GM12891 (cell line): ENCODE results near the gene GPS1.

Experiments
- DNase-seq: peaks from one replicate; pipeline ENCODE4 v3.0.0; 2011; ENCODE audit warnings: low spot score; ENCODE audit not compliant: insufficient read length
- FAIRE-seq: peaks from 2 replicates; lab custom pipeline; 2011; peaks lifted over from hg19 to GRCh38; lab: Jason Lieb, UNC
- PAX5 ChIP-seq: IDR thresholded peaks from 2 replicates; pipeline ENCODE4 v1.6.1; 2011; ENCODE audit warnings: low read length, moderate library complexity, mild to moderate bottlenecking; ENCODE audit not compliant: insufficient read depth, severe bottlenecking
- POLR2A ChIP-seq: IDR thresholded peaks from 2 replicates; pipeline ENCODE4 v1.6.1; 2011; ENCODE audit warnings: low read depth, low read length, control low read depth
- POLR2AphosphoS5 ChIP-seq: IDR thresholded peaks from 2 replicates; pipeline ENCODE4 v1.6.1; 2011; ENCODE audit warnings: low read depth, low read length, control low read depth
- POU2F2 ChIP-seq: IDR thresholded peaks from 2 replicates; pipeline ENCODE4 v1.6.1; 2011; ENCODE audit warnings: low read depth, mild to moderate bottlenecking, control low read depth, low read length, moderate library complexity
- SPI1 ChIP-seq: IDR thresholded peaks from 2 replicates; pipeline ENCODE4 v1.6.1; 2011; ENCODE audit warnings: low read depth, low read length, control low read depth
- TAF1 ChIP-seq: IDR thresholded peaks from 2 replicates; pipeline ENCODE4 v1.6.1; 2011; ENCODE audit warnings: low read depth, low read length, control low read depth

Gene GPS1

GRCh38 chr17:82050761-82051641 lies 697 bp upstream of the GPS1 start:
- peak; percentile 59 for DNase-seq
- TF ChIP-seq POLR2A: no peak
- no peak for FAIRE-seq

- FAIRE-seq (no peak), DNase-seq (no peak)
- no peak for TF ChIP-seq POU2F2
- no peak for TF ChIP-seq PAX5
- TF ChIP-seq POLR2A: no peak
- no peak for TF ChIP-seq POLR2AphosphoS5
- TF ChIP-seq SPI1: no peak
- TF ChIP-seq TAF1: no peak
Measured at GRCh38 chr17:82052638-82053059, 951 bp downstream of the GPS1 start.

- FAIRE-seq (no peak), DNase-seq (no peak)
- TF ChIP-seq POU2F2: no peak
- TF ChIP-seq POLR2AphosphoS5: no peak
Measured at GRCh38 chr17:82053130-82053529, 1.4 kb downstream of the GPS1 start.

- FAIRE-seq (no peak), DNase-seq (no peak)
- TF ChIP-seq SPI1 (no peak), TAF1 (no peak), POU2F2 (no peak), PAX5 (no peak), POLR2AphosphoS5 (0 out of 2 replicates have a peak, but pooled peaks have one; percentile 17)
Measured at GRCh38 chr17:82053556-82054263, 2.0 kb downstream of the GPS1 start.

GRCh38 chr17:82054351-82055022 lies 2.8 kb downstream of the GPS1 start:
- TF ChIP-seq PAX5: no peak
- no peak for TF ChIP-seq POLR2AphosphoS5
- no peak for TF ChIP-seq TAF1
- TF ChIP-seq POLR2A: no peak
- TF ChIP-seq SPI1: no peak
- no peak for TF ChIP-seq POU2F2
- DNase-seq (no peak), FAIRE-seq (no peak)

GRCh38 chr17:82055023-82055964 lies 3.6 kb downstream of the GPS1 start:
- no peak for FAIRE-seq
- DNase-seq: no peak
- TF ChIP-seq SPI1 (no peak), POLR2AphosphoS5 (peak; percentile 41; the same call in 1 of the 2 replicates), POLR2A (no peak), TAF1 (no peak), POU2F2 (no peak), PAX5 (no peak)

- DNase-seq: no peak
- FAIRE-seq: no peak
- TF ChIP-seq POLR2AphosphoS5: no peak
- no peak for TF ChIP-seq SPI1
- TF ChIP-seq POU2F2: no peak
- no peak for TF ChIP-seq PAX5
- no peak for TF ChIP-seq TAF1
- TF ChIP-seq POLR2A: no peak
Measured at GRCh38 chr17:82055965-82056728, 4.4 kb downstream of the GPS1 start.

- no peak for TF ChIP-seq PAX5
- peak; percentile 70; the same call in 1 of the 2 replicates for TF ChIP-seq POLR2AphosphoS5
- TF ChIP-seq POU2F2: no peak
- peak; percentile 20; the same call in 1 of the 2 replicates for TF ChIP-seq POLR2A
- no peak for TF ChIP-seq SPI1
- no peak for TF ChIP-seq TAF1
- FAIRE-seq (no peak), DNase-seq (no peak)
Measured at GRCh38 chr17:82056729-82057621, 5.3 kb downstream of the GPS1 start.
